ENCODE measurements around the gene TSBP1. TPM values are rescaled to one million over a fixed set of nuclear protein-coding genes. Genes with fewer than 3 reads are reported as not detected.
"Not testable (repeated sequence)": the region's sequence is repeated elsewhere in the genome, so short reads cannot be mapped to it uniquely, and the experiment has no call there.

Gene TSBP1
- total RNA-seq, 1 donor from 2014 or later = not detected

DNA sequence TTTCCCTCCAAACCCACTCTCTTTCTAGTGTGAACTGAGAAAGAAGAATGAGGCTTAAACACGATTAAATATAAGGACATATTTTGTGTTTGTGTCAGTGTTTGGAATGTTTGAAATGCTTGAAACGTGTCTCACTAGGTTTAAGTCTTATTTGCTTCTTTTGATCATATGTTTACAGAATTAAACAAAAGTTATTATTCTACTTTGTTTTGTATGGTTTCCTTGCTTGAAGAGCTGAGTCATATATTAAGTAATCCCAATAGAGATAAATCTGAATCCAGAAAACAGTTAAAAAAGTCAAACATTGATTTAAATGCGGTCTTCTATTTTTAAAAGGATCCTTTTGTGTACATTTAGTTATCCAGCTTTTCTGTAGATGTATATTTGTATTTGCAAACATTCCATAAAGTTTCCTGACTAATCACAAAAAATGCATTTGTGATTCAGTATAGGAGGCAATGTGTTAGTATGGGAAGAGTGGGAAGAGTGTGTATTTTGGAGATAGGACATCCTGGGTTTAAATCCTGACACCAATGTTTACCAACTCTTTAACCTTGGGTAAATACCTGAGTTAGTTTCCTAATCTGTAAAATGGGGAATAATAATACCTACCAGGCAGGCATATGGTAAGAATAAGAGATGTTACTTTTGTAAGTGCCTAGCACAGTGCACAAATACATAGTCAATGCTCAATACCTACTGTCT, 72.9 kb downstream of the TSBP1 start:
- Histone ChIP-seq H3K27ac (no peak overlapping the region), H3K4me1 (no peaks in the 10 kb centered on the region), H3K27me3 (no peaks in the 10 kb centered on the region), H3K4me3 (no peak overlapping the region), H3K36me3 (no peaks in the 10 kb centered on the region), H3K9me3 (no peaks in the 10 kb centered on the region)
- intact Hi-C loops (cut with DNase I) = no loop called here
- no peak for TF ChIP-seq POLR2AphosphoS5 (IDR thresholded peaks at IDR 0.05; ENCODE audit: insufficient read depth in 1 of 2, low read depth in 1 of 2)
- TF ChIP-seq POLR2A (IDR thresholded peaks at IDR 0.05) = no peak
- no peak for TF ChIP-seq CTCF (IDR thresholded peaks at IDR 0.05)
- DNase-seq (ENCODE audit: extremely low spot score in 2 of 2) = no peak

- H3K36me3 ChIP-seq; H3K27ac ChIP-seq; intact Hi-C loops (cut with DNase I); H3K9me3 ChIP-seq; H3K4me1 ChIP-seq; H3K4me3 ChIP-seq; DNase-seq (ENCODE audit: extremely low spot score in 2 of 2); H3K27me3 ChIP-seq: not testable (repeated sequence)
These were observed 76.7 kb downstream of the TSBP1 start for GRCh38 chr6:32294980-32295379.

GRCh38 chr6:32294566-32294965, 77.1 kb downstream of the TSBP1 start:
- TF ChIP-seq CTCF (IDR thresholded peaks at IDR 0.05) (no peak), POLR2A (IDR thresholded peaks at IDR 0.05) (no peak), POLR2AphosphoS5 (IDR thresholded peaks at IDR 0.05; ENCODE audit: insufficient read depth in 1 of 2, low read depth in 1 of 2) (no peak)
- no peak overlapping the region for H3K4me3 ChIP-seq
- intact Hi-C loops (cut with DNase I) = no loop called here
- no peaks in the 10 kb centered on the region for H3K36me3 ChIP-seq
- H3K27ac ChIP-seq = no peak overlapping the region
- no peaks in the 10 kb centered on the region for H3K9me3 ChIP-seq
- H3K27me3 ChIP-seq = no peaks in the 10 kb centered on the region
- no peak for DNase-seq (ENCODE audit: extremely low spot score in 2 of 2)
- no peaks in the 10 kb centered on the region for H3K4me1 ChIP-seq

- intact Hi-C loops (cut with DNase I) = no loop called here
These were observed 78.0 kb downstream of the TSBP1 start for GRCh38 chr6:32293695-32294094.

GRCh38 chr6:32291543-32291942, 80.2 kb downstream of the TSBP1 start:
- DNase-seq (ENCODE audit: extremely low spot score in 2 of 2) = no peak
- intact Hi-C loops (cut with DNase I) = no loop called here
- no peak overlapping the region for H3K27ac ChIP-seq
- no peaks in the 10 kb centered on the region for H3K27me3 ChIP-seq
- H3K4me3 ChIP-seq = no peak overlapping the region
- no peak for TF ChIP-seq POLR2AphosphoS5 (IDR thresholded peaks at IDR 0.05; ENCODE audit: insufficient read depth in 1 of 2, low read depth in 1 of 2)
- no peak for TF ChIP-seq POLR2A (IDR thresholded peaks at IDR 0.05)
- TF ChIP-seq CTCF (IDR thresholded peaks at IDR 0.05) = no peak
- no peaks in the 10 kb centered on the region for H3K4me1 ChIP-seq
- H3K9me3 ChIP-seq = no peaks in the 10 kb centered on the region
- no peaks in the 10 kb centered on the region for H3K36me3 ChIP-seq

More at GRCh38 chr6:32293695-32294094, 78.0 kb downstream of the TSBP1 start:
- Histone ChIP-seq H3K36me3 (no peaks in the 10 kb centered on the region), H3K4me3 (no peak overlapping the region), H3K4me1 (no peaks in the 10 kb centered on the region), H3K27ac (no peak overlapping the region), H3K27me3 (no peaks in the 10 kb centered on the region), H3K9me3 (no peaks in the 10 kb centered on the region)
- no peak for DNase-seq (ENCODE audit: extremely low spot score in 2 of 2)
- TF ChIP-seq CTCF (IDR thresholded peaks at IDR 0.05) (no peak), POLR2AphosphoS5 (IDR thresholded peaks at IDR 0.05; ENCODE audit: insufficient read depth in 1 of 2, low read depth in 1 of 2) (no peak), POLR2A (IDR thresholded peaks at IDR 0.05) (no peak)
